IMR-90 (cell line): ENCODE data around the gene UTRN. TPM values are rescaled to one million over a fixed set of nuclear protein-coding genes. Genes with fewer than 3 reads are reported as not detected.
A peak's percentile ranks its signal among the peaks of the same experiment; 100 is the strongest.

Experiments used
- ATAC-seq: fragments of 200-7000 bp; cut with Tn5 transposase; 2 replicates; pipeline ENCODE4 v1.9.1; 2020; ENCODE audit warnings: low read depth, mild to moderate bottlenecking, moderate library complexity
- BruUV-seq: library from RNA; stranded (reverse); fragments of 400-500 nt; replicated peaks from 2 replicates; lab custom pipeline; 2021; lab: Mats Ljungman, UMichigan
- CTCF ChIA-PET: fragments of 300-600 bp; formaldehyde crosslinking; extraction: SDS; loops from one replicate; lab custom pipeline; 2021; ENCODE audit warnings: antibody characterized with exemption; lab: Yijun Ruan, JAX
- POLR2A ChIA-PET: fragments of 300-600 bp; sonication (Branson Sonifier 250); formaldehyde crosslinking; loops from one replicate; lab custom pipeline; 2022; ENCODE audit warnings: antibody characterized with exemption; ENCODE audit not compliant: unreplicated experiment; lab: Charles Lee
- DNase-seq: peaks from one replicate; pipeline ENCODE4 v3.0.0; 2013
- H2AFZ ChIP-seq: replicated peaks from 2 replicates; pipeline ENCODE3; 2013; ENCODE audit warnings: low read length, mild to moderate bottlenecking; ENCODE audit not compliant: poor library complexity
- H2AK5ac ChIP-seq: 2 replicates; pipeline ENCODE4 v1.6.1; 2013; ENCODE audit warnings: low read depth, low read length, inconsistent platforms
- H2AK9ac ChIP-seq: replicated peaks from 2 replicates; pipeline ENCODE3; 2013; ENCODE audit warnings: mild to moderate bottlenecking, low read depth, low read length, moderate library complexity; ENCODE audit not compliant: poor library complexity
- H2BK120ac ChIP-seq: 2 replicates; pipeline ENCODE4 v1.6.1; 2013; ENCODE audit warnings: low read depth, low read length, inconsistent platforms
- H2BK15ac ChIP-seq: 3 replicates; pipeline ENCODE4 v1.6.1; 2013; ENCODE audit warnings: low read depth, low read length, inconsistent platforms
- H2BK20ac ChIP-seq: 2 replicates; pipeline ENCODE4 v1.6.1; 2013; ENCODE audit warnings: low read depth, mild to moderate bottlenecking, inconsistent platforms, low read length, moderate library complexity
- H2BK5ac ChIP-seq: 2 replicates; pipeline ENCODE4 v1.6.1; 2013; ENCODE audit warnings: mild to moderate bottlenecking, low read depth, low read length, inconsistent platforms; ENCODE audit not compliant: poor library complexity, severe bottlenecking
- H3K14ac ChIP-seq: replicated peaks from 2 replicates; pipeline ENCODE4 v1.6.1; 2013; ENCODE audit warnings: low read depth, low read length, inconsistent platforms
- H3K18ac ChIP-seq: 2 replicates; pipeline ENCODE4 v1.6.1; 2013; ENCODE audit warnings: low read depth, low read length, control low read depth
- H3K23ac ChIP-seq: 2 replicates; pipeline ENCODE4 v1.6.1; 2013; ENCODE audit warnings: low read depth, low read length, inconsistent platforms
- H3K27ac ChIP-seq: 2 replicates; pipeline ENCODE4 v1.5.1; 2013; ENCODE audit warnings: mild to moderate bottlenecking, control low read depth, low read length; ENCODE audit not compliant: insufficient read depth
- H3K27me3 ChIP-seq: 2 replicates; pipeline ENCODE4 v1.6.1; 2013; ENCODE audit warnings: low read length; ENCODE audit not compliant: control insufficient read depth, insufficient read depth
- H3K36me3 ChIP-seq: 2 replicates; pipeline ENCODE4 v1.6.1; 2013; ENCODE audit warnings: low read length, mixed read lengths; ENCODE audit not compliant: control insufficient read depth, insufficient read depth
- H3K4ac ChIP-seq: 2 replicates; pipeline ENCODE4 v1.6.1; 2013; ENCODE audit warnings: low read depth, low read length, inconsistent platforms
- H3K4me1 ChIP-seq: 2 replicates; pipeline ENCODE4 v1.6.1; 2013; ENCODE audit warnings: low read length, mixed read lengths; ENCODE audit not compliant: control insufficient read depth, insufficient read depth
- H3K4me2 ChIP-seq: 2 replicates; pipeline ENCODE4 v1.6.1; 2013; ENCODE audit warnings: low read depth, mild to moderate bottlenecking, control low read depth, low read length, moderate library complexity
- H3K4me3 ChIP-seq: 2 replicates; pipeline ENCODE4 v1.5.1; 2013; ENCODE audit warnings: low read depth, mild to moderate bottlenecking, control low read depth, low read length, moderate library complexity; ENCODE audit not compliant: insufficient read depth
- H3K56ac ChIP-seq: 2 replicates; pipeline ENCODE4 v1.6.1; 2013; ENCODE audit warnings: low read length, inconsistent platforms; ENCODE audit not compliant: insufficient read depth; ENCODE audit errors: extremely low read depth
- H3K79me1 ChIP-seq, 2 experiments: 2 replicates each; pipeline ENCODE4 v1.6.1; 2013; ENCODE audit warnings: low read length in 2 of 2, inconsistent platforms in 1 of 2, low read depth in 1 of 2
- H3K9ac ChIP-seq: 2 replicates; pipeline ENCODE4 v1.6.1; 2013; ENCODE audit warnings: low read depth, low read length, control low read depth
- H3K9me1 ChIP-seq: 2 replicates; pipeline ENCODE4 v1.6.1; 2013; ENCODE audit warnings: low read length, inconsistent platforms; ENCODE audit not compliant: insufficient read depth
- H3K9me3 ChIP-seq: 2 replicates; pipeline ENCODE4 v1.6.1; 2013; ENCODE audit warnings: low read length; ENCODE audit not compliant: control insufficient read depth, insufficient read depth
- H4K20me1 ChIP-seq: 2 replicates; pipeline ENCODE4 v1.6.1; 2013; ENCODE audit warnings: low read length, inconsistent platforms; ENCODE audit not compliant: insufficient read depth
- H4K5ac ChIP-seq: 2 replicates; pipeline ENCODE4 v1.6.1; 2013; ENCODE audit warnings: mild to moderate bottlenecking, low read depth, low read length, control low read depth
- H4K8ac ChIP-seq, 2 experiments: 2 replicates each; pipeline ENCODE4 v1.6.1; 2013; ENCODE audit warnings: low read depth in 2 of 2, low read length in 2 of 2, control low read depth in 1 of 2, inconsistent platforms in 1 of 2
- H4K91ac ChIP-seq: 2 replicates; pipeline ENCODE4 v1.6.1; 2013; ENCODE audit warnings: low read depth, low read length, inconsistent platforms; ENCODE audit not compliant: insufficient read depth
- BHLHE40 ChIP-seq: fragments of 150-350 bp; IDR thresholded peaks from 2 replicates; pipeline ENCODE4 v1.6.1; 2016; ENCODE audit warnings: mild to moderate bottlenecking, low read depth, low read length
- CEBPB ChIP-seq: IDR thresholded peaks from 2 replicates; pipeline ENCODE4 v1.6.1; 2012; ENCODE audit warnings: low read depth, low read length, improper control_type of control experiment
- CHD1 ChIP-seq: IDR thresholded peaks from 2 replicates; pipeline ENCODE4 v1.6.1; 2012; ENCODE audit warnings: low read depth, low read length, improper control_type of control experiment
- CTCF ChIP-seq: conservative IDR thresholded peaks from 2 replicates; pipeline ENCODE4 v1.5.1; 2012; ENCODE audit warnings: mild to moderate bottlenecking, low read depth, low read length, improper control_type of control experiment
- ELK1 ChIP-seq: fragments of 150-350 bp; IDR thresholded peaks from 2 replicates; pipeline ENCODE4 v1.6.1; 2016; ENCODE audit warnings: low read depth, mild to moderate bottlenecking, low read length, moderate library complexity, borderline replicate concordance
- FOS ChIP-seq: fragments of 150-350 bp; IDR thresholded peaks from 2 replicates; pipeline ENCODE4 v1.6.1; 2016; ENCODE audit warnings: low read depth, low read length
- MAFK ChIP-seq: IDR thresholded peaks from 2 replicates; pipeline ENCODE4 v1.6.1; 2012; ENCODE audit warnings: low read depth, low read length, improper control_type of control experiment
- MAZ ChIP-seq: IDR thresholded peaks from 2 replicates; pipeline ENCODE4 v1.6.1; 2012; ENCODE audit warnings: low read depth, mild to moderate bottlenecking, low read length, improper control_type of control experiment, moderate library complexity, borderline replicate concordance
- MXI1 ChIP-seq: IDR thresholded peaks from 2 replicates; pipeline ENCODE4 v1.6.1; 2012; ENCODE audit warnings: low read depth, mild to moderate bottlenecking, low read length, moderate library complexity, borderline replicate concordance
- NFE2L2 ChIP-seq: fragments of 150-350 bp; IDR thresholded peaks from 2 replicates; pipeline ENCODE4 v1.6.1; 2016; ENCODE audit warnings: low read depth, mild to moderate bottlenecking, low read length
- POLR2A ChIP-seq: IDR thresholded peaks from 2 replicates; pipeline ENCODE4 v1.6.1; 2012; ENCODE audit warnings: mild to moderate bottlenecking, low read depth, low read length
- RAD21 ChIP-seq: IDR thresholded peaks from 2 replicates; pipeline ENCODE4 v1.6.1; 2012; ENCODE audit warnings: low read length, improper control_type of control experiment
- RCOR1 ChIP-seq: IDR thresholded peaks from 2 replicates; pipeline ENCODE4 v1.6.1; 2012; ENCODE audit warnings: mild to moderate bottlenecking, low read length, improper control_type of control experiment; ENCODE audit not compliant: insufficient replicate concordance
- RFX5 ChIP-seq: IDR thresholded peaks from 2 replicates; pipeline ENCODE4 v1.8.0; 2012; ENCODE audit warnings: low read depth, mild to moderate bottlenecking, low read length, moderate library complexity
- SMC3 ChIP-seq: fragments of 150-350 bp; IDR thresholded peaks from 2 replicates; pipeline ENCODE4 v1.6.1; 2016; ENCODE audit warnings: low read depth, mild to moderate bottlenecking, antibody characterized with exemption, low read length, moderate library complexity
- USF2 ChIP-seq: fragments of 150-350 bp; IDR thresholded peaks from 2 replicates; pipeline ENCODE4 v1.6.1; 2017; ENCODE audit warnings: mild to moderate bottlenecking, antibody characterized with exemption, low read length, low read depth
- WGBS, 2 experiments: methylation state at CpG; one replicate each; pipeline versions ENCODE4 v1.1.5 to v1.1.7; 2013; ENCODE audit warnings: missing lambda C conversion rate in 2 of 2; ENCODE audit not compliant: insufficient read length in 1 of 2; ENCODE audit errors: extremely low coverage in 2 of 2; 5-methylcytosine and 5-hydroxymethylcytosine counted together
- dilution Hi-C: fragments of 300-500 bp; cut with HindIII; formaldehyde crosslinking; loops from one replicate; pipeline ENCODE4 v1.14.3; 2018; ENCODE audit warnings: low sequenced_read_pairs; ENCODE audit not compliant: unreplicated experiment
- in situ Hi-C: fragments of 300-500 bp; cut with MboI; formaldehyde crosslinking; loops from 3 replicates; pipeline ENCODE4 v1.14.3; 2019; ENCODE audit warnings: low sequenced_read_pairs, inconsistent platforms, mixed read lengths
- intact Hi-C: fragments of 100-400 bp; cut with micrococcal nuclease; formaldehyde crosslinking; loops from 2 replicates; pipeline ENCODE4 v1.10.0; 2022
- polyA plus RNA-seq, 3 experiments: library from polyadenylated mRNA; depleted of rRNA; stranded (reverse); fragments of >200 nt; gene quantifications; 2 replicates each; pipeline ENCODE4 v1.2.3, GENCODE V29; 2012; ENCODE audit warnings: low replicate concordance in 1 of 3
- total RNA-seq: library from RNA; depleted of rRNA; stranded (reverse); fragments of >200 nt; gene quantifications from 2 replicates; pipeline ENCODE4 v1.2.3, GENCODE V29; 2012

Gene UTRN
- total and polyA plus RNA-seq, 2 of the 4 experiments (the other 2 are of a cell fraction) = 17.3 to 83.5 TPM

GRCh38 chr6:144292372-144292771, 7.2 kb downstream of the UTRN start:
- no peak overlapping the region for H3K9ac ChIP-seq
- BruUV-seq = no TSS peak
- CTCF ChIA-PET = no interaction called here
- peaks cover 7% of the 10 kb centered on the region for H3K36me3 ChIP-seq
- dilution Hi-C loops = no loop called here
- TF ChIP-seq CTCF (no peak), NFE2L2 (no peak), SMC3 (no peak), RFX5 (no peak), CHD1 (no peak), BHLHE40 (no peak), MAZ (no peak), MXI1 (no peak), RAD21 (no peak), POLR2A (no peak), CEBPB (no peak), USF2 (no peak), ELK1 (no peak), FOS (no peak), MAFK (no peak), RCOR1 (no peak)
- no peak overlapping the region for H3K4me2 ChIP-seq
- no peaks in the 10 kb centered on the region for H3K27me3 ChIP-seq
- H2BK15ac ChIP-seq = peak overlapping the region; percentile 47; the same call in 1 of the 3 replicates
- peak overlapping the region in 1 of 2 experiments; percentile 28; a peak in 1 of 4 replicates for H4K8ac ChIP-seq
- peaks cover 38 to 62% of the 10 kb centered on the region in 2 experiments for H3K79me1 ChIP-seq
- intact Hi-C loops = no loop called here
- H3K23ac ChIP-seq = no peak overlapping the region
- H4K20me1 ChIP-seq = peaks cover 6% of the 10 kb centered on the region; the same call in 1 of the 2 replicates
- H4K91ac ChIP-seq = peak overlapping the region; percentile 40; the same call in 1 of the 2 replicates
- no peaks in the 10 kb centered on the region for H3K9me3 ChIP-seq
- no peak for ATAC-seq
- H3K14ac ChIP-seq = 0 out of 2 replicates have a peak overlapping the region, but pooled peaks have one; percentile 37
- no peak for DNase-seq
- no peak overlapping the region for H3K4me3 ChIP-seq
- H3K9me1 ChIP-seq = peaks cover 13% of the 10 kb centered on the region; the same call in 1 of the 2 replicates
- in situ Hi-C loops = no loop called here
- H2AK9ac ChIP-seq = no peak overlapping the region
- peak overlapping the region; percentile 44; the same call in 1 of the 2 replicates for H3K18ac ChIP-seq
- peaks cover 8% of the 10 kb centered on the region for H3K4me1 ChIP-seq
- H3K27ac ChIP-seq = no peak overlapping the region; the same call in 1 of the 2 replicates
- no peak overlapping the region for H4K5ac ChIP-seq
- POLR2A ChIA-PET = no interaction called here
- peak overlapping the region; percentile 42; the same call in 1 of the 2 replicates for H2BK120ac ChIP-seq
- no peak overlapping the region for H2AK5ac ChIP-seq
- H2BK20ac ChIP-seq = no peak overlapping the region
- no peak overlapping the region for H2AFZ ChIP-seq
- H3K4ac ChIP-seq = no peak overlapping the region
- peak overlapping the region; percentile 85 for H2BK5ac ChIP-seq
- no CpG with 5 or more reads among the region's 3 CpGs for WGBS, 2 experiments
- no peak overlapping the region for H3K56ac ChIP-seq
